Measurements from ENCODE around the gene EHBP1.
A peak's percentile ranks its signal among the peaks of the same experiment; 100 is the strongest.
"Not testable (repeated sequence)": the region's sequence is repeated elsewhere in the genome, so short reads cannot be mapped to it uniquely, and the experiment has no call there.

Gene EHBP1

DNA sequence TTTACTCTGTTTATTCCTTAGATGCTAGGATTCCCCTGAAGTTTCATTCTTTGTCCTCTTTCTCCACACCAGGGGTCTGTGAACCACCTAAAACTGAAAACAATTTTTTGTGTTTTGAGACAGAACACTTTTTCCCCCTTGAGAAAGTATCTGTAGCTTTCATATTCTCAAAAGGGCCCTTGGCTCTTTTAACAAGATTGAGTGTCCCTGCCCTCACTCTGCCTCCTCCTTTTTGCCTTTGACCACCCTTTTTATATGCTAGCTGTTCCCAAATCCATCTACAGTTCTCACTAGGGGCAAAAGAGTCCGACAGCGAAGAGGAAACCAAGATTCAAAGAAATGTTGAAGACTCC, 883 bp upstream of the EHBP1 start:
- Histone ChIP-seq H3K9ac (ENCODE audit: insufficient read length, low read depth) (peak overlapping the region; percentile 70), H3K27me3 (ENCODE audit: insufficient read depth, insufficient read length) (no peaks in the 10 kb centered on the region), H3K4me3 (ENCODE audit: insufficient read length, low read depth) (peak overlapping the region; percentile 35), H3K4me1 (ENCODE audit: insufficient read depth, insufficient read length) (no peaks in the 10 kb centered on the region), H3K9me3 (ENCODE audit: insufficient read depth, low read length) (peaks cover 10% of the 10 kb centered on the region), H3K36me3 (ENCODE audit: insufficient read depth, insufficient read length, low read length) (peaks cover 23% of the 10 kb centered on the region)
- TF ChIP-seq SUZ12 (IDR thresholded peaks at IDR 0.05; ENCODE audit: extremely low read depth, insufficient read depth, insufficient read length) (no peak), YY1 (IDR thresholded peaks at IDR 0.05; ENCODE audit: insufficient read depth, insufficient read length) (no peak), ZNF274 (IDR thresholded peaks at IDR 0.05; ENCODE audit: low read depth, low read length) (no peak)
- no peak for DNase-seq (ENCODE audit: low read depth, low spot score)

- peak overlapping the region; percentile 71 for H3K4me3 ChIP-seq (ENCODE audit: insufficient read length, low read depth)
- TF ChIP-seq SUZ12 (IDR thresholded peaks at IDR 0.05; ENCODE audit: extremely low read depth, insufficient read depth, insufficient read length) (no peak), ZNF274 (IDR thresholded peaks at IDR 0.05; ENCODE audit: low read depth, low read length) (no peak), YY1 (IDR thresholded peaks at IDR 0.05; ENCODE audit: insufficient read depth, insufficient read length) (no peak)
- no peaks in the 10 kb centered on the region for H3K4me1 ChIP-seq (ENCODE audit: insufficient read depth, insufficient read length)
- peak overlapping the region; percentile 85 for H3K9ac ChIP-seq (ENCODE audit: insufficient read length, low read depth)
- H3K36me3 ChIP-seq (ENCODE audit: insufficient read depth, insufficient read length, low read length) = peaks cover 31% of the 10 kb centered on the region
- H3K27me3 ChIP-seq (ENCODE audit: insufficient read depth, insufficient read length) = no peaks in the 10 kb centered on the region
- DNase-seq (ENCODE audit: low read depth, low spot score) = peak; percentile 44
- H3K9me3 ChIP-seq (ENCODE audit: insufficient read depth, low read length) = peaks cover 15% of the 10 kb centered on the region
Observed at GRCh38 chr2:62705859-62706720, 577 bp downstream of the EHBP1 start.

- no peaks in the 10 kb centered on the region for H3K27me3 ChIP-seq (ENCODE audit: insufficient read depth, insufficient read length)
- peak overlapping the region; percentile 71 for H3K4me3 ChIP-seq (ENCODE audit: insufficient read length, low read depth)
- H3K9me3 ChIP-seq (ENCODE audit: insufficient read depth, low read length) = peaks cover 15% of the 10 kb centered on the region
- no peaks in the 10 kb centered on the region for H3K4me1 ChIP-seq (ENCODE audit: insufficient read depth, insufficient read length)
- TF ChIP-seq SUZ12 (IDR thresholded peaks at IDR 0.05; ENCODE audit: extremely low read depth, insufficient read depth, insufficient read length) (no peak), ZNF274 (IDR thresholded peaks at IDR 0.05; ENCODE audit: low read depth, low read length) (no peak), YY1 (IDR thresholded peaks at IDR 0.05; ENCODE audit: insufficient read depth, insufficient read length) (no peak)
- no peak for DNase-seq (ENCODE audit: low read depth, low spot score)
- peak overlapping the region; percentile 85 for H3K9ac ChIP-seq (ENCODE audit: insufficient read length, low read depth)
- H3K36me3 ChIP-seq (ENCODE audit: insufficient read depth, insufficient read length, low read length) = peaks cover 35% of the 10 kb centered on the region
Observed at GRCh38 chr2:62706721-62707521, 1.4 kb downstream of the EHBP1 start.

GRCh38 chr2:62708751-62709150, 3.2 kb downstream of the EHBP1 start:
- Histone ChIP-seq H3K36me3 (ENCODE audit: insufficient read depth, insufficient read length, low read length) (peaks cover 35% of the 10 kb centered on the region), H3K9ac (ENCODE audit: insufficient read length, low read depth) (no peak overlapping the region), H3K9me3 (ENCODE audit: insufficient read depth, low read length) (peaks cover 15% of the 10 kb centered on the region), H3K27me3 (ENCODE audit: insufficient read depth, insufficient read length) (no peaks in the 10 kb centered on the region), H3K4me1 (ENCODE audit: insufficient read depth, insufficient read length) (no peaks in the 10 kb centered on the region), H3K4me3 (ENCODE audit: insufficient read length, low read depth) (no peak overlapping the region)
- no peak for DNase-seq (ENCODE audit: low read depth, low spot score)
- TF ChIP-seq SUZ12 (IDR thresholded peaks at IDR 0.05; ENCODE audit: extremely low read depth, insufficient read depth, insufficient read length) = no peak
- TF ChIP-seq ZNF274 (IDR thresholded peaks at IDR 0.05; ENCODE audit: low read depth, low read length) = no peak
- TF ChIP-seq YY1 (IDR thresholded peaks at IDR 0.05; ENCODE audit: insufficient read depth, insufficient read length) = no peak

GRCh38 chr2:62711832-62712494, 6.5 kb downstream of the EHBP1 start:
- Histone ChIP-seq H3K4me1 (ENCODE audit: insufficient read depth, insufficient read length) (no peaks in the 10 kb centered on the region), H3K9me3 (ENCODE audit: insufficient read depth, low read length) (peaks cover 15% of the 10 kb centered on the region), H3K36me3 (ENCODE audit: insufficient read depth, insufficient read length, low read length) (peaks cover 40% of the 10 kb centered on the region), H3K4me3 (ENCODE audit: insufficient read length, low read depth) (no peak overlapping the region), H3K9ac (ENCODE audit: insufficient read length, low read depth) (no peak overlapping the region), H3K27me3 (ENCODE audit: insufficient read depth, insufficient read length) (no peaks in the 10 kb centered on the region)
- no peak for TF ChIP-seq YY1 (IDR thresholded peaks at IDR 0.05; ENCODE audit: insufficient read depth, insufficient read length)
- no peak for TF ChIP-seq ZNF274 (IDR thresholded peaks at IDR 0.05; ENCODE audit: low read depth, low read length)
- TF ChIP-seq SUZ12 (IDR thresholded peaks at IDR 0.05; ENCODE audit: extremely low read depth, insufficient read depth, insufficient read length) = no peak
- DNase-seq (ENCODE audit: low read depth, low spot score) = no peak

DNA sequence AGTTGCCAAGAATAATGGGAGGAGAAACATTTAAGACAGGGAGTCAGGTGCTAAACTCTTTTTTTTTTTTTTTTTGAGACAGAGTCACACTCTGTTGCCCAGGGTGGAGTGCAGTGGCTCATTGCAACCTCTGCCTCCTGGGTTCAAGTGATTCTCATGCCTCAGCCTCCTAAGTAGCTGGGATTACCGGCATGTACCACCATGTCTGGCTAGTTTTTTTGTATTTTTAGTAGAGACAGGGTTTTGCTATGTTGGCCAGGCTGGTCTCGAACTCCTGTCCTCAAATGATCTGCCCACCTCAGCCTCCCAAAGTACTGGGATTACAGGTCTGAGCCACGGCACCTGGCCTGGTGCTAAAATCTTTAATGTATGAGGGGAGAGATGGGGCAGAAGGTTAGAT, 7.7 kb downstream of the EHBP1 start:
- H3K4me1 ChIP-seq (ENCODE audit: insufficient read depth, insufficient read length) = not testable (repeated sequence)
- peaks cover 15% of the 10 kb centered on the region for H3K9me3 ChIP-seq (ENCODE audit: insufficient read depth, low read length)

DNA sequence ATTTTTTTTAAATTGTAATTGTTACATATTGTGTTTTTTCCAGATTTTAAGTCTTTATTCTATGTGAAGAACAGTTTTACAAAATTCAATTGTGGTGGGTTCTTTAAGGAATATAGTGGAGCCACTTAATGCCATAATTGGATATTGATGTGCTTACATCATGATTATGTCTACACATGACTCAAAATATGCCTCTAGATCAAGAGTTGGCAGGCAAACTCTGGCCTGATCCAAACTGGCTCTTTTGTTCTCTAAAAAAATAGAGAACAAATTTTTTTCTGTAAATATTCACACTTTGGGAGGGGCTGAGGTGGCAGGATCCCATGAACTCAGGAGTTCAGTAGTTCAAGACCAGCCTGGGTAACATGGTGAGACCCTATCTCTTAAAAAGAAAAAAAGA, 8.3 kb downstream of the EHBP1 start:
- Histone ChIP-seq H3K4me3 (ENCODE audit: insufficient read length, low read depth) (no peak overlapping the region), H3K9ac (ENCODE audit: insufficient read length, low read depth) (no peak overlapping the region), H3K9me3 (ENCODE audit: insufficient read depth, low read length) (peaks cover 13% of the 10 kb centered on the region), H3K4me1 (ENCODE audit: insufficient read depth, insufficient read length) (no peaks in the 10 kb centered on the region), H3K36me3 (ENCODE audit: insufficient read depth, insufficient read length, low read length) (peaks cover 25% of the 10 kb centered on the region), H3K27me3 (ENCODE audit: insufficient read depth, insufficient read length) (no peaks in the 10 kb centered on the region)
- no peak for TF ChIP-seq ZNF274 (IDR thresholded peaks at IDR 0.05; ENCODE audit: low read depth, low read length)
- no peak for TF ChIP-seq YY1 (IDR thresholded peaks at IDR 0.05; ENCODE audit: insufficient read depth, insufficient read length)
- no peak for TF ChIP-seq SUZ12 (IDR thresholded peaks at IDR 0.05; ENCODE audit: extremely low read depth, insufficient read depth, insufficient read length)
- DNase-seq (ENCODE audit: low read depth, low spot score) = no peak

More for the DNA sequence above, 7.7 kb downstream of the EHBP1 start:
- not testable (repeated sequence) for H3K27me3 ChIP-seq (ENCODE audit: insufficient read depth, insufficient read length); H3K4me3 ChIP-seq (ENCODE audit: insufficient read length, low read depth); H3K9ac ChIP-seq (ENCODE audit: insufficient read length, low read depth); DNase-seq (ENCODE audit: low read depth, low spot score)
- H3K36me3 ChIP-seq (ENCODE audit: insufficient read depth, insufficient read length, low read length) = peaks cover 31% of the 10 kb centered on the region
